GM19455 (cell line): ENCODE measurements around the gene VPS13D.

ENCODE experiments used
- ATAC-seq: cut with Tn5 transposase; IDR thresholded peaks from one replicate; pipeline ENCODE4 v1.9.1; 2021; ENCODE audit not compliant: unreplicated experiment

VPS13D gene

GRCh38 chr1:12400027-12400693 lies 170.3 kb downstream of the VPS13D start:
- ATAC-seq = no peak

- ATAC-seq = no peak
These were observed 172.4 kb downstream of the VPS13D start for GRCh38 chr1:12402159-12402673.

- no peak for ATAC-seq
These were observed 173.0 kb downstream of the VPS13D start for GRCh38 chr1:12402842-12403241.

GRCh38 chr1:12404918-12405317 lies 175.1 kb downstream of the VPS13D start:
- ATAC-seq = no peak

GRCh38 chr1:12405325-12406210 lies 175.7 kb downstream of the VPS13D start:
- no peak for ATAC-seq

GRCh38 chr1:12406211-12407021 lies 176.6 kb downstream of the VPS13D start:
- ATAC-seq = no peak

GRCh38 chr1:12407050-12407961 lies 177.5 kb downstream of the VPS13D start:
- ATAC-seq = no peak

GRCh38 chr1:12407962-12408454 lies 178.2 kb downstream of the VPS13D start:
- no peak for ATAC-seq

- ATAC-seq = no peak
These were observed 178.8 kb downstream of the VPS13D start for GRCh38 chr1:12408662-12409061.

GRCh38 chr1:12409681-12410080 lies 179.9 kb downstream of the VPS13D start:
- ATAC-seq = no peak

- no peak for ATAC-seq
These were observed 180.5 kb downstream of the VPS13D start for GRCh38 chr1:12410351-12410750.

- ATAC-seq = no peak
These were observed 181.3 kb downstream of the VPS13D start for GRCh38 chr1:12411098-12411497.

GRCh38 chr1:12411747-12412146 lies 181.9 kb downstream of the VPS13D start:
- no peak for ATAC-seq

- ATAC-seq = no peak
These were observed 182.6 kb downstream of the VPS13D start for GRCh38 chr1:12412439-12412838.

- ATAC-seq = no peak
These were observed 184.0 kb downstream of the VPS13D start for GRCh38 chr1:12413664-12414410.

- ATAC-seq = no peak
These were observed 184.7 kb downstream of the VPS13D start for GRCh38 chr1:12414444-12415018.

- ATAC-seq = no peak
These were observed 185.2 kb downstream of the VPS13D start for GRCh38 chr1:12415038-12415466.

GRCh38 chr1:12416101-12416500 lies 186.3 kb downstream of the VPS13D start:
- ATAC-seq = no peak

- no peak for ATAC-seq
These were observed 186.9 kb downstream of the VPS13D start for GRCh38 chr1:12416744-12417143.
